K562 treated with DMSO at 1 percent for 12 hours (cell line): Measurements from ENCODE around the gene AMPD3. TPM values are rescaled to one million over a fixed set of nuclear protein-coding genes. Genes with fewer than 3 reads are reported as not detected.

Source experiments
- total RNA-seq: library from RNA; unstranded; fragments of 300-600 nt; gene quantifications from 2 replicates; pipeline ENCODE4 v1.2.3, GENCODE V29; 2022; ENCODE audit not compliant: insufficient read depth

Gene AMPD3
- total RNA-seq: 3.9 and 9.2 TPM in 2 replicates

DNA sequence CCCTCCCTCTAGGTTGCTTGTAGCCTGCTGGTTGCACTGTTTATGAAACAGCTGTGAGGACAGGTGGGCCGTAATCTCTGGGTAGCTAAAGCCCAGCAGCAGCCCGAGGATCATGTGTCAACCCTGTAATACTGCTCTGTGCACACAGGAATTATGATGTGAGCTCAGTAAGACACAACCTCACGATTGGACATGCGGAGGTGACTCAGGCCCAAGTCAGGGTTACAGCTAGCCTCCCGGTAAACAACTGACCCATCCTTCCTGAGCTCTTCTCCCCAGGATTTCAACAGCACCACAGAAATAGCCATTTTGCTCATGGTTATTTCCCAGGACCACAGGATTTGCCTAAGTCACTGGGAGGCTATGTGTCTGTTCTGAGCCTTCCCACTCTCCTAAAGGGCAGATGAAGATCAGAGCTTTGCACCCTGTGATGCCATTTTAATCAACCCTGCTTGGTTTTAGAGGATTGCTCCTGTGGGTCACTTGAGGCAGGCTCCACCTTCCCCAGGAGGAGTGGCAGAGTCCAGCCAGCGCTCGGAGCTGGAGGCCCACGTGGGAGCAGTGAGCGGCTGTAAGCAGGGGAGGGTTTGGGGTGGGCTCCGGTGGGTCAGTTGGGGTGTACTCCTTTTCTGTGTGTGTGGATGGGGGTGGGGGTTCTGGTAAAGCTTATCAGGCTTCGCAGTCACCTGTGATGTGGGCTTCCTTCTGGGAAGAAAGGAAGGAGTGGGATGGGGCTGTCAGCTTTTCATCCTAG, at the start of gene AMPD3:
Gene AMPD3, plus strand, starts transcription at position 387 of the 754 bp plus-strand sequence. CDS start 6,256 bp downstream, outside the sequence.

DNA sequence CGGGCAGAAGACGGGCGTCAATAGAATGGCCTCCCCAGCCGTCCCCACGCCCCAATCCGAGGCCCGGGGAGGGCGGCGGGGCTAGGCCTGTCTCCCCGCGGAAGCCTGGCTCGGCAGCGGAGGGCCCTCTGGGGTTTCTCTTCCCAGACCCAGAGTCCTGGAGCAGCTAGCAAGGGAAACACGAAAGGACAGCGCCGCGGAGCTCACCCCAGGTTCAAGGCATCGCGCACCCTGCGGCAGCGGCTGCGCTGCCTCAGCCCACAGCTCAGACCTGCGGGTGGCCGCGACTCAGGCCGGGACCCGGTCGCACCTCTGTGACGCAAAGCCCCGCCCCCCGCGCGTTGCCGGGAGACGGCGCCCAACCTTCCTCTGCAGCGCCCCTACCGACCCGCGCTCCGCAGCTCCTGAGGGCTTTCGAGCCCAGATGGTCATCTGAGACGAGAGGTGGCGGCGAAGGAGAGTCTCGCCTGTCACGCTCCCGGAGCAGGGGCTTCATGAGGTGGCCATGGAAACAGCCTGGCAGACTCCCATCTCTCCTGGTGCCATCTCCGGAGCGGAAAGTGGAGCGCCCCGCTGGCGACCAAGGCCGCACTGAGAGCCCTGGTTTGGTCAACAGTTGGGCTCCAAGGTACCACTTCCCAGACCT, 86.0 kb downstream of the AMPD3 start, which contains the start of gene RNF141:
Gene RNF141, minus strand, starts transcription at position 273 of the 646 bp plus-strand sequence. CDS start 7,029 bp downstream, outside the sequence.

Other genes with a start within 250 kb of the AMPD3 start
- gene SBF2, start 161.0 kb upstream of the AMPD3 start, total RNA-seq: 4.6 and 8.3 TPM in 2 replicates
- 1.9 TPM in 2 replicates for gene ADM, start 150.2 kb upstream of the AMPD3 start, total RNA-seq
- 9.1 and 14.5 TPM in 2 replicates for gene RNF141, start 85.9 kb downstream of the AMPD3 start, total RNA-seq
- gene LYVE1, start 113.4 kb downstream of the AMPD3 start, total RNA-seq: not detected in 2 replicates
- 0.35 TPM in 1 of 2 replicates, not detected in the other for gene IRAG1, start 238.5 kb downstream of the AMPD3 start, total RNA-seq